ENCODE data around the gene DMBX1. TPM values are rescaled to one million over a fixed set of nuclear protein-coding genes. Genes with fewer than 3 reads are reported as not detected.

DMBX1 gene
- total RNA-seq, 4 donors from 2014 or later = not detected

GRCh38 chr1:46490656-46491442 lies 1.2 kb downstream of the DMBX1 start:
- 15% methylated on average over 18 of the region's 50 CpGs for WGBS
- Histone ChIP-seq H3K9me3 (no peaks in the 10 kb centered on the region), H3K4me3 (peak overlapping the region in 3 of 4 donors; percentile 41 to 49 (median 46)), H3K36me3 (no peaks in the 10 kb centered on the region), H3K4me1 (peaks cover 15 to 35% (median 25%) of the 10 kb centered on the region in 4 donors), H3K27ac (replicated peaks in 1 of 4) (no peak overlapping the region), H3K27me3 (peaks cover 4 to 98% (median 73%) of the 10 kb centered on the region in 4 donors)
- no peak for DNase-seq (ENCODE audit: extremely low spot score)
- intact Hi-C loops (cut with DNase I) = no loop called here
- no peak for TF ChIP-seq POLR2A (IDR thresholded peaks at IDR 0.05; ENCODE audit: low read depth)
- TF ChIP-seq POLR2AphosphoS5 (IDR thresholded peaks at IDR 0.05) = peak; percentile 15 to 61
- TF ChIP-seq EP300 (IDR thresholded peaks at IDR 0.05) = no peak
- TF ChIP-seq CTCF (IDR thresholded peaks at IDR 0.05) = no peak

GRCh38 chr1:46491443-46492268 lies 2.0 kb downstream of the DMBX1 start:
- no peaks in the 10 kb centered on the region for H3K36me3 ChIP-seq
- intact Hi-C loops (cut with DNase I) = no loop called here
- H3K4me3 ChIP-seq = no peak overlapping the region
- TF ChIP-seq POLR2AphosphoS5 (IDR thresholded peaks at IDR 0.05) (no peak), EP300 (IDR thresholded peaks at IDR 0.05) (no peak), POLR2A (IDR thresholded peaks at IDR 0.05; ENCODE audit: low read depth) (no peak), CTCF (IDR thresholded peaks at IDR 0.05) (no peak)
- 16% methylated on average over 25 of the region's 25 CpGs for WGBS
- peaks cover 15 to 34% (median 25%) of the 10 kb centered on the region in 4 donors for H3K4me1 ChIP-seq
- H3K9me3 ChIP-seq = no peaks in the 10 kb centered on the region
- no peak for DNase-seq (ENCODE audit: extremely low spot score)
- H3K27ac ChIP-seq (replicated peaks in 1 of 4) = no peak overlapping the region
- peaks cover 4 to 98% (median 66%) of the 10 kb centered on the region in 4 donors for H3K27me3 ChIP-seq

DNA sequence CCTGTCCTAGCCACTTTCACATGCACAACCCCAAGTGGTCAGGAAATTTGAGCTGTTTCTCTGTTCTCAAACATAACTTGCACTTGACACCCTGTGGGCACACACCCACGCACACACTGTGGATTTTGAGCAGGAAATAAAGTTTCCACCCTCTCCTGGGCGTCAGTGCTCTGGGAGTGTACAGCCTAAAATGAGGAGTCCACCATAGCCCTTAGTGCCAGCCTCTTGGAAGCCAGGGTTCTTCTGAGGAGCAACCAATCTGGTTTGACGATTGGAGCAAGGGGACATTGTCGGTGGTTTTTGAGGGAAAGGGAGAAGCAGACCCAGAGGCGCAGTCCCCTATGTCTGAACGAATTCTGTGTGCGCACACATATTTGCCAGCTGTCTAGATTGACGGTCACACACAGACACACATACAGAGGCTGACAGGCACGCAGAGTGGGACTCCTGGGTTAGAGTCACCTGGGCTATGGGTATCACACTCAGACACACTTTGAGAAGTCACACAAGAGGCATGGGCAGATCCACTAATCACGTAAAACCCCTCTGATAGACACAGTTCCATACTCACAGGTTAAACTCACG lies 2.7 kb downstream of the DMBX1 start:
- Histone ChIP-seq H3K27ac (replicated peaks in 1 of 4) (no peak overlapping the region), H3K4me3 (no peak overlapping the region), H3K4me1 (peaks cover 15 to 34% (median 25%) of the 10 kb centered on the region in 4 donors), H3K27me3 (peaks cover 4 to 96% (median 61%) of the 10 kb centered on the region in 4 donors), H3K36me3 (no peaks in the 10 kb centered on the region), H3K9me3 (no peaks in the 10 kb centered on the region)
- TF ChIP-seq POLR2AphosphoS5 (IDR thresholded peaks at IDR 0.05) (no peak), POLR2A (IDR thresholded peaks at IDR 0.05; ENCODE audit: low read depth) (no peak), EP300 (IDR thresholded peaks at IDR 0.05) (no peak), CTCF (IDR thresholded peaks at IDR 0.05) (no peak)
- DNase-seq (ENCODE audit: extremely low spot score) = no peak
- intact Hi-C loops (cut with DNase I) = no loop called here
- WGBS = 40% methylated on average over 11 of the region's 11 CpGs

- intact Hi-C loops (cut with DNase I) = no loop called here
- WGBS = 22% methylated on average over 19 of the region's 20 CpGs
- no peaks in the 10 kb centered on the region for H3K36me3 ChIP-seq
- H3K27me3 ChIP-seq = peaks cover 4 to 94% (median 56%) of the 10 kb centered on the region in 4 donors
- TF ChIP-seq POLR2A (IDR thresholded peaks at IDR 0.05; ENCODE audit: low read depth) = no peak
- TF ChIP-seq CTCF (IDR thresholded peaks at IDR 0.05) = no peak
- no peak for TF ChIP-seq POLR2AphosphoS5 (IDR thresholded peaks at IDR 0.05)
- no peak for TF ChIP-seq EP300 (IDR thresholded peaks at IDR 0.05)
- H3K27ac ChIP-seq (replicated peaks in 1 of 4) = no peak overlapping the region
- H3K9me3 ChIP-seq = no peaks in the 10 kb centered on the region
- no peak for DNase-seq (ENCODE audit: extremely low spot score)
- peaks cover 15 to 34% (median 25%) of the 10 kb centered on the region in 4 donors for H3K4me1 ChIP-seq
- H3K4me3 ChIP-seq = no peak overlapping the region
These were observed 3.2 kb downstream of the DMBX1 start for GRCh38 chr1:46492871-46493270.
